B cell (primary cell): Measurements from ENCODE around the gene PRKCH.

Experiments
- EZH2 ChIP-seq: IDR thresholded peaks from 2 replicates; pipeline ENCODE4 v1.6.1; 2012; ENCODE audit warnings: borderline replicate concordance, low read depth, mild to moderate bottlenecking, moderate library complexity, low read length; ENCODE audit not compliant: insufficient read depth, poor library complexity, severe bottlenecking
- TF ChIP-seq, protein P1 (sequence below): fragments of 200-600 bp; IDR thresholded peaks from one replicate; pipeline ENCODE4 v1.8.0; 2022; ENCODE audit warnings: antibody characterized with exemption, mild to moderate bottlenecking

DNA sequence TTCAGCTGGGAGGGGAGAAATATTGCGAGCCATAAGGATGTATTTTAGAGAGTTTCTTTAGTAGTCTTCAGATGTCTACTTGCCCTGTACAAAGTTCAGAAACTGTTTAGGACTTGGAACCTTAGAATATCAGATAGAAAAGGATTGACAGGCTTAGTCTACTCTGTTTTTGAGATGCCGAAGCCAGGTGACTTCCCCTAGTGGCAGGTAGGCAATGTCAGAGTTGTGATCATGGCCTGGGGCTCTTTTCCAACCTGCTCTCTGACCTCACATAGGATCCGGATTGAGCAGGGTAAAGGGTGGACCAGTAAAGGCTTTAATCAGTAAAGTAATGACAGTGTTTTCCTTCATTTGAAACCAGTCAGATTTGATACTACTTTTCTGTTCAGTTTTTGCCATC, 59.6 kb downstream of the PRKCH start:
- TF ChIP-seq, protein P1, sequence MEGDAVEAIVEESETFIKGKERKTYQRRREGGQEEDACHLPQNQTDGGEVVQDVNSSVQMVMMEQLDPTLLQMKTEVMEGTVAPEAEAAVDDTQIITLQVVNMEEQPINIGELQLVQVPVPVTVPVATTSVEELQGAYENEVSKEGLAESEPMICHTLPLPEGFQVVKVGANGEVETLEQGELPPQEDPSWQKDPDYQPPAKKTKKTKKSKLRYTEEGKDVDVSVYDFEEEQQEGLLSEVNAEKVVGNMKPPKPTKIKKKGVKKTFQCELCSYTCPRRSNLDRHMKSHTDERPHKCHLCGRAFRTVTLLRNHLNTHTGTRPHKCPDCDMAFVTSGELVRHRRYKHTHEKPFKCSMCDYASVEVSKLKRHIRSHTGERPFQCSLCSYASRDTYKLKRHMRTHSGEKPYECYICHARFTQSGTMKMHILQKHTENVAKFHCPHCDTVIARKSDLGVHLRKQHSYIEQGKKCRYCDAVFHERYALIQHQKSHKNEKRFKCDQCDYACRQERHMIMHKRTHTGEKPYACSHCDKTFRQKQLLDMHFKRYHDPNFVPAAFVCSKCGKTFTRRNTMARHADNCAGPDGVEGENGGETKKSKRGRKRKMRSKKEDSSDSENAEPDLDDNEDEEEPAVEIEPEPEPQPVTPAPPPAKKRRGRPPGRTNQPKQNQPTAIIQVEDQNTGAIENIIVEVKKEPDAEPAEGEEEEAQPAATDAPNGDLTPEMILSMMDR, result no peak
- TF ChIP-seq EZH2, result no peak
